HG02610 (cell line): Measurements from ENCODE around the gene KCNJ2.
A peak's percentile ranks its signal among the peaks of the same experiment; 100 is the strongest.

ENCODE experiments used
- ATAC-seq: cut with Tn5 transposase; IDR thresholded peaks from one replicate; pipeline ENCODE4 v1.9.1; 2021; ENCODE audit warnings: mild to moderate bottlenecking, moderate library complexity; ENCODE audit not compliant: unreplicated experiment

The KCNJ2 gene

GRCh38 chr17:70168977-70169708 is at the start of gene KCNJ2:
Gene KCNJ2 (plus strand): TSS chr17:70169532. CDS start chr17:70175040, 5,508 bp downstream.
- peak; percentile 97 for ATAC-seq

- ATAC-seq = no peak
These were observed 49.8 kb upstream of the KCNJ2 start for GRCh38 chr17:70119545-70119944.

- ATAC-seq = no peak
These were observed 49.3 kb upstream of the KCNJ2 start for GRCh38 chr17:70119983-70120382.

- ATAC-seq = no peak
These were observed 48.9 kb upstream of the KCNJ2 start for GRCh38 chr17:70120425-70120824.

GRCh38 chr17:70121126-70121525 is 48.2 kb upstream of the KCNJ2 start:
- ATAC-seq = no peak

GRCh38 chr17:70123193-70123592 is 46.1 kb upstream of the KCNJ2 start:
- ATAC-seq = no peak

GRCh38 chr17:70124723-70125122 is 44.6 kb upstream of the KCNJ2 start:
- ATAC-seq = no peak

GRCh38 chr17:70127221-70127873 is 42.0 kb upstream of the KCNJ2 start:
- ATAC-seq = no peak

- ATAC-seq = no peak
These were observed 40.5 kb upstream of the KCNJ2 start for GRCh38 chr17:70128727-70129238.

GRCh38 chr17:70130289-70130688 is 39.0 kb upstream of the KCNJ2 start:
- ATAC-seq = no peak

GRCh38 chr17:70132505-70132904 is 36.8 kb upstream of the KCNJ2 start:
- no peak for ATAC-seq

- no peak for ATAC-seq
These were observed 35.3 kb upstream of the KCNJ2 start for GRCh38 chr17:70134042-70134441.

- ATAC-seq = no peak
These were observed 34.6 kb upstream of the KCNJ2 start for GRCh38 chr17:70134777-70135176.

- no peak for ATAC-seq
These were observed 33.2 kb upstream of the KCNJ2 start for GRCh38 chr17:70136131-70136530.

GRCh38 chr17:70137451-70138230 is 31.7 kb upstream of the KCNJ2 start:
- ATAC-seq = peak; percentile 99

- no peak for ATAC-seq
These were observed 31.0 kb upstream of the KCNJ2 start for GRCh38 chr17:70138291-70138865.

- ATAC-seq = no peak
These were observed 29.8 kb upstream of the KCNJ2 start for GRCh38 chr17:70139449-70139993.

- no peak for ATAC-seq
These were observed 25.0 kb upstream of the KCNJ2 start for GRCh38 chr17:70144260-70144846.

GRCh38 chr17:70153210-70153609 is 16.1 kb upstream of the KCNJ2 start:
- no peak for ATAC-seq

GRCh38 chr17:70157151-70157550 is 12.2 kb upstream of the KCNJ2 start:
- ATAC-seq = no peak
